Esophagus muscularis mucosa (tissue), 4 donors: ENCODE data around the gene WIPF3. TPM values are rescaled to one million over a fixed set of nuclear protein-coding genes. Genes with fewer than 3 reads are reported as not detected.

ENCODE experiments used
- DNase-seq: peaks from one replicate; pipeline ENCODE4 v3.0.0-alpha.2; 2017; ENCODE audit errors: extremely low spot score
- H3K27ac ChIP-seq, 4 donors: fragments of 200-600 bp; sonication (generic); replicated peaks in 1 of 4; 1 replicate in 3 of 4; 2 replicates in 1 of 4; pipeline ENCODE4 v1.5.1; 2016 to 2019; ENCODE audit warnings: mild to moderate bottlenecking in 1 of 4
- H3K27me3 ChIP-seq, 4 donors: fragments of 200-600 bp; sonication (generic); one replicate each; pipeline versions ENCODE4 v1.5.1 to v1.6.0; 2016 to 2019
- H3K36me3 ChIP-seq, 4 donors: fragments of 200-600 bp; sonication (generic); one replicate each; pipeline ENCODE4 v1.5.1; 2016 to 2019
- H3K4me1 ChIP-seq, 4 donors: fragments of 200-600 bp; sonication (generic); one replicate each; pipeline ENCODE4 v1.5.1; 2016 to 2019
- H3K4me3 ChIP-seq, 4 donors: fragments of 200-600 bp; sonication (generic); 1 replicate in 2 of 4; 2 replicates in 2 of 4; pipeline ENCODE4 v1.5.1; 2016 to 2019; ENCODE audit warnings: mild to moderate bottlenecking in 4 of 4, moderate library complexity in 1 of 4
- H3K9me3 ChIP-seq, 4 donors: fragments of 200-600 bp; sonication (generic); 1 replicate in 3 of 4; 2 replicates in 1 of 4; pipeline ENCODE4 v1.5.1; 2016 to 2019
- CTCF ChIP-seq, 3 experiments: fragments of 200-600 bp in 2 of 3; fragments of 450-650 bp in 1 of 3; sonication (generic) in 2 of 3; IDR thresholded peaks; one replicate each; pipeline ENCODE4 v1.5.1; 2017 to 2019; ENCODE audit warnings: antibody characterized with exemption in 3 of 3, mild to moderate bottlenecking in 2 of 3, moderate library complexity in 1 of 3
- EP300 ChIP-seq: sonication (generic); formaldehyde crosslinking; IDR thresholded peaks from one replicate; pipeline ENCODE4 v1.6.1; 2017; ENCODE audit warnings: antibody characterized with exemption
- POLR2A ChIP-seq: fragments of 450-650 bp; IDR thresholded peaks from one replicate; pipeline ENCODE4 v1.6.1; 2017; ENCODE audit warnings: antibody characterized with exemption, moderate library complexity, mild to moderate bottlenecking, low read depth
- POLR2AphosphoS5 ChIP-seq, 2 donors: sonication (generic); formaldehyde crosslinking; IDR thresholded peaks; one replicate each; pipeline ENCODE4 v1.6.1; 2017; ENCODE audit warnings: antibody characterized with exemption in 2 of 2
- WGBS: methylation state at CpG from one replicate; pipeline ENCODE4 v1.1.5; 2018; 5-methylcytosine and 5-hydroxymethylcytosine counted together
- intact Hi-C: fragments of 100-400 bp; cut with DNase I; formaldehyde crosslinking; loops from one replicate; pipeline ENCODE4 v1.15.1; 2023
- total RNA-seq, 4 donors: library from RNA; depleted of rRNA; stranded (reverse); fragments of >200 nt; gene quantifications; one replicate each; pipeline versions ENCODE4 v1.1.0 to v1.2.1, GENCODE V29; 2016

Gene WIPF3
- total RNA-seq, 4 donors from 2014 or later: 3.3 to 10.4 (median 6.2) TPM

GRCh38 chr7:29841926-29842701 is 35.8 kb downstream of the WIPF3 start:
- Histone ChIP-seq H3K9me3 (no peaks in the 10 kb centered on the region), H3K27ac (no peak overlapping the region), H3K36me3 (no peaks in the 10 kb centered on the region), H3K27me3 (no peaks in the 10 kb centered on the region), H3K4me1 (peaks cover 0 to 8% (median 2%) of the 10 kb centered on the region in 4 donors), H3K4me3 (no peak overlapping the region)
- DNase-seq: peak; percentile 60
- 89% methylated on average over 11 of the region's 11 CpGs for WGBS
- TF ChIP-seq CTCF (IDR thresholded peaks at IDR 0.05) (no peak), POLR2A (no peak), POLR2AphosphoS5 (IDR thresholded peaks at IDR 0.05) (no peak), EP300 (no peak)
- intact Hi-C loops: no loop called here

GRCh38 chr7:29843093-29843492 is 36.8 kb downstream of the WIPF3 start:
- 90% methylated on average over 8 of the region's 8 CpGs for WGBS
- Histone ChIP-seq H3K36me3 (no peaks in the 10 kb centered on the region), H3K27ac (no peak overlapping the region), H3K4me1 (peaks cover 0 to 8% (median 2%) of the 10 kb centered on the region in 4 donors), H3K27me3 (no peaks in the 10 kb centered on the region), H3K4me3 (no peak overlapping the region), H3K9me3 (no peaks in the 10 kb centered on the region)
- intact Hi-C loops: no loop called here
- TF ChIP-seq POLR2A (no peak), EP300 (no peak), POLR2AphosphoS5 (IDR thresholded peaks at IDR 0.05) (no peak), CTCF (IDR thresholded peaks at IDR 0.05) (no peak)
- peak; percentile 50 for DNase-seq

- no peak overlapping the region for H3K27ac ChIP-seq
- H3K4me1 ChIP-seq: peaks cover 0 to 8% (median 2%) of the 10 kb centered on the region in 4 donors
- intact Hi-C loops: no loop called here
- H3K4me3 ChIP-seq: no peak overlapping the region
- DNase-seq: peak; percentile 47
- 77% methylated on average over 4 of the region's 4 CpGs for WGBS
- no peaks in the 10 kb centered on the region for H3K27me3 ChIP-seq
- no peaks in the 10 kb centered on the region for H3K9me3 ChIP-seq
- TF ChIP-seq EP300: no peak
- TF ChIP-seq CTCF (IDR thresholded peaks at IDR 0.05): no peak
- TF ChIP-seq POLR2AphosphoS5 (IDR thresholded peaks at IDR 0.05): no peak
- TF ChIP-seq POLR2A: no peak
- no peaks in the 10 kb centered on the region for H3K36me3 ChIP-seq
Measured at GRCh38 chr7:29843726-29844125, 37.4 kb downstream of the WIPF3 start.

- intact Hi-C loops: no loop called here
- no peaks in the 10 kb centered on the region for H3K9me3 ChIP-seq
- no peak overlapping the region for H3K4me3 ChIP-seq
- no peaks in the 10 kb centered on the region for H3K27me3 ChIP-seq
- H3K36me3 ChIP-seq: no peaks in the 10 kb centered on the region
- peaks cover 0 to 6% (median under 1%) of the 10 kb centered on the region in 4 donors for H3K4me1 ChIP-seq
- TF ChIP-seq POLR2A: no peak
- no peak for TF ChIP-seq EP300
- no peak for TF ChIP-seq CTCF (IDR thresholded peaks at IDR 0.05)
- no peak for TF ChIP-seq POLR2AphosphoS5 (IDR thresholded peaks at IDR 0.05)
- WGBS: 95% methylated on average over 9 of the region's 9 CpGs
- H3K27ac ChIP-seq: no peak overlapping the region
- DNase-seq: no peak
Measured at GRCh38 chr7:29844559-29844958, 38.3 kb downstream of the WIPF3 start.
